Testis (tissue), 3 donors: ENCODE data around the gene RASAL1. TPM values are rescaled to one million over a fixed set of nuclear protein-coding genes. Genes with fewer than 3 reads are reported as not detected.

Experiments used
- DNase-seq: peaks from one replicate; pipeline ENCODE4 v3.0.0-alpha.2; 2019
- H3K27ac ChIP-seq, 2 donors: fragments of 200-600 bp; sonication (generic); one replicate each; pipeline ENCODE4 v1.5.1; 2019
- H3K27me3 ChIP-seq: fragments of 200-600 bp; sonication (generic); one replicate; pipeline ENCODE4 v1.5.1; 2019
- H3K36me3 ChIP-seq: fragments of 200-600 bp; sonication (generic); one replicate; pipeline ENCODE4 v1.5.1; 2017; ENCODE audit warnings: low read depth; ENCODE audit errors: missing control alignments
- H3K4me1 ChIP-seq: fragments of 200-600 bp; sonication (generic); one replicate; pipeline ENCODE4 v1.5.1; 2019
- H3K4me3 ChIP-seq, 2 donors: fragments of 200-600 bp; sonication (generic); one replicate each; pipeline ENCODE4 v1.5.1; 2017 to 2019
- H3K9me3 ChIP-seq: fragments of 200-600 bp; sonication (generic); one replicate; pipeline ENCODE4 v1.5.1; 2017
- POLR2A ChIP-seq: fragments of 450-650 bp; IDR thresholded peaks from one replicate; pipeline ENCODE4 v1.6.1; 2017; ENCODE audit warnings: antibody characterized with exemption, mild to moderate bottlenecking, moderate library complexity
- WGBS, 2 donors: methylation state at CpG; one replicate each; pipeline ENCODE4 v1.1.5; 2018; 5-methylcytosine and 5-hydroxymethylcytosine counted together
- intact Hi-C: fragments of 100-400 bp; cut with DNase I; formaldehyde crosslinking; loops from one replicate; pipeline ENCODE4 v1.15.1; 2023; ENCODE audit warnings: low total_unique reads
- polyA plus RNA-seq: library from polyadenylated mRNA; stranded (reverse); fragments of 350-450 nt; fragmentation: Illumina TruSeq; extraction: RNeasy Lipid Tissue Mini Kit (QIAGEN cat#74804); gene quantifications from one replicate; pipeline ENCODE4 v1.2.3, GENCODE V29; 2014; ENCODE audit warnings: low read depth, low replicate concordance; ENCODE audit not compliant: insufficient read depth
- total RNA-seq, 2 donors: library from RNA; depleted of rRNA; stranded (reverse); fragments of >200 nt; gene quantifications; one replicate each; pipeline ENCODE4 v1.2.3, GENCODE V29; 2016
- TF ChIP-seq, protein P1 (sequence below), 3 experiments: fragments of 450-650 bp in 2 of 3; fragments of 200-600 bp in 1 of 3; sonication (generic) in 1 of 3; IDR thresholded peaks; one replicate each; pipeline ENCODE4 v1.5.1; 2016 to 2019; ENCODE audit warnings: antibody characterized with exemption in 3 of 3, mild to moderate bottlenecking in 2 of 3, moderate library complexity in 1 of 3

Gene RASAL1
- total and polyA plus RNA-seq, 3 donors from 2014 or later, result 5.0 to 20.1 (median 18.2) TPM

DNA sequence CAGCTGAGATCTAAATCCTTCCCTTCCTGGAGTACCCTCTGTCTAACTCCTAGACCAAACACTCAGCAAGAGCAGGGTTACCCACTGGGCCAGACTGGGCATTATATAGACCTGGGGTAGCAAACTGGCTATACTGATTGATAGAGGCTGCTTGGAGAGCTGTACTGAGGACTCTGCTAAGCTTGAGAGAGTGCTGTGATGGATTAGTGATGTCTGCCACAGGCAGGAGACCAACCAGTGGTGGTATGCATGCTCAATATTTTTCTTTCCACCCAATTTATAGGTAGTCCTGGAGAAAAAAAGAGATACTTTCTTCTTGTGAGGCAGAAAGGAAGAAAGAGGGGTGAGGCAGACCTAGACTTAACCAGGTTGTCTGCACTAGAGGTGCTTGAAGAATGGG lies 45.7 kb downstream of the RASAL1 start:
- TF ChIP-seq, protein P1, sequence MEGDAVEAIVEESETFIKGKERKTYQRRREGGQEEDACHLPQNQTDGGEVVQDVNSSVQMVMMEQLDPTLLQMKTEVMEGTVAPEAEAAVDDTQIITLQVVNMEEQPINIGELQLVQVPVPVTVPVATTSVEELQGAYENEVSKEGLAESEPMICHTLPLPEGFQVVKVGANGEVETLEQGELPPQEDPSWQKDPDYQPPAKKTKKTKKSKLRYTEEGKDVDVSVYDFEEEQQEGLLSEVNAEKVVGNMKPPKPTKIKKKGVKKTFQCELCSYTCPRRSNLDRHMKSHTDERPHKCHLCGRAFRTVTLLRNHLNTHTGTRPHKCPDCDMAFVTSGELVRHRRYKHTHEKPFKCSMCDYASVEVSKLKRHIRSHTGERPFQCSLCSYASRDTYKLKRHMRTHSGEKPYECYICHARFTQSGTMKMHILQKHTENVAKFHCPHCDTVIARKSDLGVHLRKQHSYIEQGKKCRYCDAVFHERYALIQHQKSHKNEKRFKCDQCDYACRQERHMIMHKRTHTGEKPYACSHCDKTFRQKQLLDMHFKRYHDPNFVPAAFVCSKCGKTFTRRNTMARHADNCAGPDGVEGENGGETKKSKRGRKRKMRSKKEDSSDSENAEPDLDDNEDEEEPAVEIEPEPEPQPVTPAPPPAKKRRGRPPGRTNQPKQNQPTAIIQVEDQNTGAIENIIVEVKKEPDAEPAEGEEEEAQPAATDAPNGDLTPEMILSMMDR (IDR thresholded peaks at IDR 0.05), result no peak
- no peak for TF ChIP-seq POLR2A
- Histone ChIP-seq H3K4me1 (peaks cover 23% of the 10 kb centered on the region), H3K9me3 (no peaks in the 10 kb centered on the region), H3K27me3 (no peaks in the 10 kb centered on the region), H3K36me3 (no peaks in the 10 kb centered on the region), H3K27ac (no peak overlapping the region), H3K4me3 (no peak overlapping the region)
- no peak for DNase-seq
- intact Hi-C loops, result no loop called here

DNA sequence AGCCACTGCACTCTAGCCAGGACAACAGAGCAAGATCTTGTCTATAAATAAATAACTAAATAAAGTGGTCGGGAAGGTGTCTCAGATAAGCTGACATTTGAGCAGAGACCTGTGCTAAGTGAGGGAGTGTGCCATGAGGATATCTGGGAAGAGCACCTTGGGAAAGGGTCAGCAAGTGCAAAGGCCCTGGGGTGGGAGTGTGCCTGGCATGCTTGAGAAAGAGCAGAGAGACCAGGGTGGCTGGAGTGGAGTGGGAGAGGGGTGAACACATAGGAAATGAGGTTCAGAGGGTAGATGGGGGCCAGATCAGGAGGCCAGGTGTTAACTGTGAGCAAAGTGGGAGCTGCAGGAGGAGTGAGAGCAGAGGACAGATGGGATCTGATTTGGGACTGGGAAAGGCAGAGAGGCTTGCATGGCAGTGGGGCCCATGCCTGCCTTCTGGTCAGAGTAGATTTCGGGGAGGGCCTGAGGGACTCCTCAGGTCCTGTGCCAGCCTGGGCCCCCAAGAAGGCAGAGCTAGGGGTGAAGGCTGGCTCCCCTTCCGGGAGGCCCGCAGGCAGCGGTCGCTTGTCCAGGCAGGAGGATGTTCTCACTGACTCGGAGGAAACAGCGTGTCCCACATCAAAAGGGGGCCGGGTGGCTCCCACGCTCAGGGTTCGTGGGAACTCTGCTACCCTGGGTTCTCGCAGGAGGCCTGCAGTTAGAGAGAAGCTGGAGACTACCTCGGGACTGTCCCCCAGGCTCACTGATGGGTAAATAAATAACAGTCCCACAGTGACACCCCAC lies 46.4 kb downstream of the RASAL1 start:
- Histone ChIP-seq H3K36me3 (no peaks in the 10 kb centered on the region), H3K9me3 (no peaks in the 10 kb centered on the region), H3K4me3 (no peak overlapping the region), H3K27ac (no peak overlapping the region), H3K27me3 (no peaks in the 10 kb centered on the region), H3K4me1 (peaks cover 26% of the 10 kb centered on the region)
- TF ChIP-seq, protein P1 (IDR thresholded peaks at IDR 0.05), result no peak
- DNase-seq, result no peak
- intact Hi-C loops, result no loop called here
- WGBS, 2 donors, result 79 to 89% methylated on average over 8 to 13 of the region's 13 CpGs

DNA sequence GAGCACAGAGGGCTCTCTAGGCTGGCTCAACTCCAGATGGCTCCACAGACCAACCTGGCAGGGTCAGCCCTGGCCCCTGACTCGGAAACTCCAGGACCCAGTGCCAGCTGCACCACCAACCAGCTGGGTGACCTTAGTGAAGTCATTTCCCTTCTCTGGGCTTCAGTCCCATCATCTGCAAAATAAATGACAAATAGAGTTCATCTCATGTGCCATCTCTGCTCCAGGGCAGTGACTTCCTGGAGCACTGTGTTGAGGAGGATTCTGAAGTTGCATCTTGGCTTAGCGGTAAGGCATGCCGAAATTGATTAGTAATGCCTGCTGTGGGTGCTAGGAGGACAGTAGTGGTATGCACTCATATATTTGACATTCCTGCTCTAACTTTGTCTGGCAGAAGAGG lies 47.5 kb downstream of the RASAL1 start:
- intact Hi-C loops, result no loop called here
- H3K36me3 ChIP-seq, result no peaks in the 10 kb centered on the region
- 87 to 92% methylated on average over 2 to 3 of the region's 3 CpGs for WGBS, 2 donors
- H3K9me3 ChIP-seq, result no peaks in the 10 kb centered on the region
- TF ChIP-seq, protein P1 (IDR thresholded peaks at IDR 0.05), result no peak
- TF ChIP-seq POLR2A, result no peak
- no peaks in the 10 kb centered on the region for H3K27me3 ChIP-seq
- no peak for DNase-seq
- H3K27ac ChIP-seq, result no peak overlapping the region
- no peak overlapping the region for H3K4me3 ChIP-seq
- H3K4me1 ChIP-seq, result peaks cover 35% of the 10 kb centered on the region

DNA sequence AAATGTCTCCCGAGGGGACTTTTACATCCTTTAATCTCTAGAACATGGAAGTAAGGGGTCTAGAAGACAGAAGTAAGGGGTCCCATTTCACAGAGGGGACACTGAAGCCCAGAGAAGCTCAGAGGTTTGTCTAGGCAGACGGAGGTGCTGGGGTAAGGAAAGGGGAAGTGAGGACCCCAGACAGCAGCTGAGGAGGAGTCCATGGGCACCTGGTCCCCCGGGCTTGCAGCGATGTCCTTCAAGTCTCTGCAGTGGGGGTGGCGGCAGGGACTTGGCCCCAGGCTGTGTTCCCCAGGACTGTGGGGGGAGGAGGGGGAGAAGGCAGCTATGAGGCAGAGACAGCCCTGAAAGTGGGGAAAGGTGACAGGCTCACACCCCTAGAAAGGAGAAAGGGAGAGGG lies 48.4 kb downstream of the RASAL1 start:
- TF ChIP-seq, protein P1 (IDR thresholded peaks at IDR 0.05), result no peak
- TF ChIP-seq POLR2A, result no peak
- Histone ChIP-seq H3K27me3 (no peaks in the 10 kb centered on the region), H3K4me3 (no peak overlapping the region), H3K9me3 (no peaks in the 10 kb centered on the region), H3K36me3 (no peaks in the 10 kb centered on the region), H3K27ac (peak overlapping the region in 1 of 2 donors; percentile 30), H3K4me1 (peaks cover 40% of the 10 kb centered on the region)
- intact Hi-C loops, result no loop called here
- DNase-seq, result no peak
- 55 to 75% methylated on average over 4 to 5 of the region's 5 CpGs for WGBS, 2 donors
